ENCODE measurements around the gene RNF213. TPM values are rescaled to one million over a fixed set of nuclear protein-coding genes. Genes with fewer than 3 reads are reported as not detected.
A peak's percentile ranks its signal among the peaks of the same experiment; 100 is the strongest.
"Not testable (repeated sequence)": the region's sequence is repeated elsewhere in the genome, so short reads cannot be mapped to it uniquely, and the experiment has no call there.

The RNF213 gene
- total and polyA plus RNA-seq, 9 donors, result 21.5 to 89.1 (median 50.8) TPM

DNA sequence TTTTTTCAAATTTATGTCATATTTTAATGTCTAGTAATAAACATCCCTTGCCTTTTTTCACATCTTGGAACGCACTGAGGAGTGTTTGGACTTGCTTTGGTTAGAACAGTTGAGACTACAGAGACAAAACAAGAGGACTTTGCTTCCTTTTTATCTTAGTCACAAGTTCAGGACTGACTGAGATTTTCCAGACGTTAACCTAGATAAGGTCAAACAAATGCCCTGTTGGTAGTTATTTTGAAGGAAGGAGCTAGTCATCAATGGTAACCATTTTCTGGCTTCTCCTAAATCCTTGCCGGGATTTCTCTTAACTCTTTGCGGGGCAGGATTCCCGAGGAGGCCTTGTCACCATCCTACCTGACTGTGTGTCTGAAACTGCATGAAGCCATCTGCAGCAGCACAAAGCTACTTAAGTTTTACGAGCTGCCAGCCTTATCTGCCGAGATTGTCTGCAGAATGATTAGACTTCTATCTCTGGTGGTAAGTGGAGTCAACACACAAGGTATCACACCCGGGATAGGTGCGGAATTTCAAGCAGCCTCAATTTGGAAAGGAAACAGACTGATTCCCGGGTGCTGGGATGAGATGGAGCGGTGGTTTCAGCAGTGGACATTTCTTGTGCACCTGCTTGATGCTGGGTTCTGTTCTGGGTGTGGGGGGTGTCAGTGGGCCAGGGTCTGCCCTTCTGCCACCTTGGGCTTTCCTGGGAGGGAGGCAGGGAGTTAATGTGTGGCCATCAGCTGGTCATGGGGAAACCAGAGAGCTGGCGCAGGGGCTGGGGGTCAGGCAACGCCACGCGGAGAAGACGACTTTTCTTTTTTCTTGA is 48.3 kb downstream of the RNF213 start:
- no peaks in the 10 kb centered on the region for H3K9me3 ChIP-seq
- H3K4me3 ChIP-seq, result no peak overlapping the region
- H3K4me1 ChIP-seq (ENCODE audit: insufficient read depth), result no peaks in the 10 kb centered on the region
- H3K36me3 ChIP-seq, result no peaks in the 10 kb centered on the region
- TF ChIP-seq EP300 (IDR thresholded peaks at IDR 0.05) (no peak), POLR2A (IDR thresholded peaks at IDR 0.05) (no peak)
- TF ChIP-seq, protein P1, sequence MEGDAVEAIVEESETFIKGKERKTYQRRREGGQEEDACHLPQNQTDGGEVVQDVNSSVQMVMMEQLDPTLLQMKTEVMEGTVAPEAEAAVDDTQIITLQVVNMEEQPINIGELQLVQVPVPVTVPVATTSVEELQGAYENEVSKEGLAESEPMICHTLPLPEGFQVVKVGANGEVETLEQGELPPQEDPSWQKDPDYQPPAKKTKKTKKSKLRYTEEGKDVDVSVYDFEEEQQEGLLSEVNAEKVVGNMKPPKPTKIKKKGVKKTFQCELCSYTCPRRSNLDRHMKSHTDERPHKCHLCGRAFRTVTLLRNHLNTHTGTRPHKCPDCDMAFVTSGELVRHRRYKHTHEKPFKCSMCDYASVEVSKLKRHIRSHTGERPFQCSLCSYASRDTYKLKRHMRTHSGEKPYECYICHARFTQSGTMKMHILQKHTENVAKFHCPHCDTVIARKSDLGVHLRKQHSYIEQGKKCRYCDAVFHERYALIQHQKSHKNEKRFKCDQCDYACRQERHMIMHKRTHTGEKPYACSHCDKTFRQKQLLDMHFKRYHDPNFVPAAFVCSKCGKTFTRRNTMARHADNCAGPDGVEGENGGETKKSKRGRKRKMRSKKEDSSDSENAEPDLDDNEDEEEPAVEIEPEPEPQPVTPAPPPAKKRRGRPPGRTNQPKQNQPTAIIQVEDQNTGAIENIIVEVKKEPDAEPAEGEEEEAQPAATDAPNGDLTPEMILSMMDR (IDR thresholded peaks at IDR 0.05), result no peak
- 64 to 69% (median 68%) methylated on average over 16 of the region's 16 CpGs for WGBS, 3 donors
- DNase-seq, result no peak
- no peak overlapping the region for H3K27ac ChIP-seq
- intact Hi-C loops (cut with DNase I), result no loop called here
- H3K27me3 ChIP-seq, result no peaks in the 10 kb centered on the region

GRCh38 chr17:80311216-80311827 is 50.7 kb downstream of the RNF213 start:
- Histone ChIP-seq H3K4me1 (ENCODE audit: insufficient read depth) (no peaks in the 10 kb centered on the region), H3K9me3 (no peaks in the 10 kb centered on the region), H3K4me3 (no peak overlapping the region), H3K27me3 (no peaks in the 10 kb centered on the region), H3K27ac (no peak overlapping the region), H3K36me3 (no peaks in the 10 kb centered on the region)
- intact Hi-C loops (cut with DNase I), result no loop called here
- peak in 1 of 5 donors; percentile 14 for DNase-seq
- 92 to 94% (median 94%) methylated on average over 22 of the region's 22 CpGs for WGBS, 3 donors
- TF ChIP-seq POLR2A (IDR thresholded peaks at IDR 0.05), result no peak

DNA sequence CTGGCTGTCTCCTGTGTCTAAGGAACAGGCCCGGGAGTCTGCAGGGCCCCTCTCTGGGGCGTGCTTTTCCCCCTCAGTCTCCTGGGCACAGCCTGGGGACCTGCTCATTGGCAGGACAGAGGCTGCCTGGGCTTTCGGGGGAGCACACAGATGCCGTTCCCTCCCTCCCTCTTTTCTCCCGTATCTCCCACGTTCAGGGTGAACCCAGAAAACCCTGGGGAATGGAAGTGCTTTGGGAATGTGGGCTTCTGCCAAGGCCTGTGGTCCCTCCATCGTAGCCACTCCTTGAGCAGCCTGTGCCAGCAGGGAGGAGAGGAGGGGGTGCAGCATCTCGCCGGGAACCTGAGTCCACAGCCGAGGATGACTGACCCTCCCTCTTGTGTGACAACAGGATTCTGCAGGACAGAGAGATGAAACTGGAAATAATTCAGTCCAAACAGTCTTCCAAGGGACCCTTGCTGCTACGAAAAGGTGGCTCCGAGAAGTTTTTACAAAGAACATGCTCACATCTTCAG is 52.0 kb downstream of the RNF213 start:
- Histone ChIP-seq H3K4me1 (ENCODE audit: insufficient read depth) (peaks cover 3% of the 10 kb centered on the region), H3K27me3 (no peaks in the 10 kb centered on the region), H3K27ac (no peak overlapping the region), H3K9me3 (no peaks in the 10 kb centered on the region), H3K36me3 (no peaks in the 10 kb centered on the region), H3K4me3 (no peak overlapping the region)
- 93 to 96% (median 95%) methylated on average over 12 of the region's 12 CpGs for WGBS, 3 donors
- intact Hi-C loops (cut with DNase I), result no loop called here
- peak in 1 of 5 donors; percentile 21 for DNase-seq
- TF ChIP-seq EP300 (IDR thresholded peaks at IDR 0.05) (no peak), POLR2A (IDR thresholded peaks at IDR 0.05) (no peak)
- TF ChIP-seq, protein P1 (IDR thresholded peaks at IDR 0.05), result no peak

DNA sequence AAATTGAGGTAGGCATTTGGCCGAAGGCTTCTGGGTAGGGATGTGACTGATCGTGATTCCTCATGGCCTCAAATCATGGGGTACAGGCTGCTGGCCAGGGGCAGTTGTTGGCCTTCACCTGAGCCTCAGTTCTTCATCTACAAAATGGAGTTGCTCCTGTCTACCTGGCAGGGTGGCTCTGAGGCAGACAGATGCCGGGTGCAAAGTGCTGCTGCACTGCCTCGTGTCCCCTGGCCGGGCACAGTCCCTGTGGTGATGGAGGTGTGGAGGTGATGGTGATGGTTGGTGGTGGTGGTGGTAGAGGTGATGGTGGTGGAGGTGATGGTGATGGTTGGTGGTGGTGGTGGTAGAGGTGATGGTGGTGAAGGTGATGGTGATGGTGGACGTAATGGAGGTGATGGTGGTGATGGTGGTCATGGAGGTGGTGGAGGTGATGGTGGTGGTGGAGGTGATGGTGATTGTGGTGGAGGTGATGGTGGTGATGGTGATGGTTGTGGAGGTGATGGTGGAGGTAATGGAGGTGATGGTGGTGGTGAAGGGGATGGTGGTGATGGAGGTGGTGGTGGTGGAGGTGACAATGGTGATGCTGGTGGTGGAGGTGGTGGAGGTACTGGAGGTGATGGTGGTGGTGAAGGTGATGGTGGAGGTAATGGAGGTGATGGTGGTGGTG is 52.6 kb downstream of the RNF213 start:
- 96 to 97% (median 96%) methylated on average over 6 of the region's 6 CpGs for WGBS, 3 donors
- peak in 1 of 5 donors; percentile 19 for DNase-seq

DNA sequence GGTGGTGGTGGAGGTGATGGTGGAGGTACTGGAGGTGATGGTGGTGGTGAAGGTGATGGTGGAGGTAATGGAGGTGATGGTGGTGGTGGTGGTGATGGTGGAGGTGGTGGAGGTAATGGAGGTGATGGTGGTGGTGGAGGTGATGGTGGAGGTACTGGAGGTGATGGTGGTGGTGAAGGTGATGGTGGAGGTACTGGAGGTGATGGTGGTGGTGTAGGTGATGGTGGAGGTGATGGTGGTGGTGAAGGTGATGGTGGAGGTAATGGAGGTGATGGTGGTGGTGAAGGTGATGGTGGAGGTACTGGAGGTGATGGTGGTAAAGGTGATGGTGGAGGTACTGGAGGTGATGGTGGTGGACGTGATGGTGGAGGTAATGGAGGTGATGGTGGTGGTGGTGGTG is 53.3 kb downstream of the RNF213 start:
- H3K36me3 ChIP-seq; H3K27me3 ChIP-seq; H3K4me1 ChIP-seq (ENCODE audit: insufficient read depth); H3K4me3 ChIP-seq; H3K9me3 ChIP-seq; intact Hi-C loops (cut with DNase I); DNase-seq; H3K27ac ChIP-seq: not testable (repeated sequence)
- 71 to 100% (median 91%) methylated on average over 1 of the region's 1 CpG for WGBS, 3 donors

More for the DNA sequence above, 52.6 kb downstream of the RNF213 start:
- Histone ChIP-seq H3K9me3 (no peaks in the 10 kb centered on the region), H3K36me3 (no peaks in the 10 kb centered on the region), H3K27ac (no peak overlapping the region), H3K4me3 (no peak overlapping the region), H3K4me1 (ENCODE audit: insufficient read depth) (peaks cover 3% of the 10 kb centered on the region), H3K27me3 (no peaks in the 10 kb centered on the region)
- TF ChIP-seq, protein P1 (IDR thresholded peaks at IDR 0.05), result no peak
- TF ChIP-seq EP300 (IDR thresholded peaks at IDR 0.05) (no peak), POLR2A (IDR thresholded peaks at IDR 0.05) (no peak)
- intact Hi-C loops (cut with DNase I), result no loop called here
